GM18499 (cell line): Measurements from ENCODE around the gene MPP2.
"Not testable (repeated sequence)": the region's sequence is repeated elsewhere in the genome, so short reads cannot be mapped to it uniquely, and the experiment has no call there.

ENCODE experiments used
- ATAC-seq: cut with Tn5 transposase; IDR thresholded peaks from one replicate; pipeline ENCODE4 v1.9.1; 2021; ENCODE audit warnings: moderate number of reproducible peaks; ENCODE audit not compliant: insufficient read depth, unreplicated experiment

Gene MPP2

DNA sequence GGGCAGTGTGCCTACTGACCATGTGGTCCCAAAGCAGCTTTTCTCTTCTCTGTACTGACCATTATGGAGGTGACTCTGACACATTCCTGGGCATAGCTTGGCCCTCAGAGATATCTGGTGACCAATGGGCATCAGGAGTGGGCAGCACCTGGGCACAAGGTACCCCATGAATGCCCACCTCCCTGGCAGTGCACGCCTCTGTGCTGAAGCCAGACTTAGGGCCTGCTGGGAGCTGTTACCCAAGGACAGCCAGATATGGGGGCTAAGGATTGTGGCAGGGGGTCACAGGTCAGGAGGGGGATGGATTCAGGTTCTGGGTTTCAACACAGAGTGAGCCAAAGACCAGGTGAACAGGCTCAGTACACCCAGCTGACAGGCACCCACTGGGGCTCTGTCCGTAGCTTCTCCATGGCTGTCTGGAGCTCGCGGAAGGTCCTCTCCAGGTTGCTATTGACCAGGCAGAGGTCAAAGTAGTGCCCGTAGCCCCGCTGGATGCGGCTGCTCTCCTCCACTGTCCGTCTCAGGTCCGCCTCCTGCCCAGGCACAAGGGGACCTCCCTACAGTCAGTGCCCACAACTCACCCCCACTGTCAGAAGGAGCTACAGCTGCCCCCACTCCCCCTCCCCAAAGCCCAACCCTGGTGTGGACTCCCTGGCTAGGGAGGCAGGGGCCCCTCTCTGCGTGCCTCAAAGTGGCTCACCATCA lies 29.7 kb downstream of the MPP2 start:
- no peak for ATAC-seq

GRCh38 chr17:43877031-43877430 lies 30.3 kb downstream of the MPP2 start:
- ATAC-seq = no peak

DNA sequence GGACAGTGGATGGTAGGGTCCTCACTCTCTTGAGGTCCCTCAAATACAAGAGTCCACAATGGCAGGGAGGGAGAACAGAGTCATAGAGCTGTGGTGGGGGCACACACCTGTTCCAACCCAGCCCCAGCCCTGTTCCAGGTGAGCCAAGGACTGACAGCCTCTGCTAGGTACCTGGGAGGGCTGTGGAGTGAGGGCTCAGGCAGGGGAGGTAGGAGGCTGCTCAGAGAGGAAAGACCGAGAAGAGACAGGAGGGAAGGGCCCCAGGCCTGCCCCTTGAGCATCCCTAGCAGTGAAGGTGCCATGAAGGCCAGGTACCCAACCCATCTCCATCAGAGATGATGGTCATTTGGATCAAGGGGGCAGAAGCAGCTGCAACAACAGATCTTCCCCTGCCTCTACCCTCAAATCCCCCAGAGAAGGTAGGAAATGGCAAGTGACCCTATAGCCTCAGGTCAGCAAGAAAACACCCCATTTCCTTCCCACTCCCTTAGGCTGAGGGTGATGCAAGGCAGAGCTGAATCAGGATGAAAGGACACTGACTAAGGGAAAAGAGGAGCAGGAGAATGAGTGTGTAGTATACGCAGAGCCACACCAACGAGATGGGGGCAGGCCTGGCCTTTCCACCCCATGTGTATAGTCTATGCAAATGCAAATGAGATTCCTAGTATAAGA lies 31.7 kb downstream of the MPP2 start:
- ATAC-seq = no peak

DNA sequence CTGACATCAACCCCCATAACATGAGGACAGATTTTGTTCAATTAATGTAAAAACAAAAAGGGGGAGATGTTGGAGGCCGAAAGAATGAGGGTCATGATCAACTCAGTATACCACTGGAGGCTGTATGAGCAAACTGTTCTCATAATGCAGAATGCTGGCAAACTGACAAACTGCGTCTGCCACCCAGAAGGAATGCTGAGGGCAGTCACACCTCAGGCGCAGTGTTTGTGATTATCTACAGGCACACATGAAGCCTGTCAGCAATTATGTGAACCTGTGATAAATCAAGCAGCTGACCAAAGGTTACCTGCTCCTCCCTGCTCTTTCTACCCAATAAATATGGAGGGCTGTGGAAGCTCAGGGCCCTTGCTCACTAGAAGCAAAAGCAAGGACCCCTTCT lies 33.0 kb downstream of the MPP2 start:
- ATAC-seq = no peak

GRCh38 chr17:43873815-43874214 lies 33.5 kb downstream of the MPP2 start:
- ATAC-seq = no peak

DNA sequence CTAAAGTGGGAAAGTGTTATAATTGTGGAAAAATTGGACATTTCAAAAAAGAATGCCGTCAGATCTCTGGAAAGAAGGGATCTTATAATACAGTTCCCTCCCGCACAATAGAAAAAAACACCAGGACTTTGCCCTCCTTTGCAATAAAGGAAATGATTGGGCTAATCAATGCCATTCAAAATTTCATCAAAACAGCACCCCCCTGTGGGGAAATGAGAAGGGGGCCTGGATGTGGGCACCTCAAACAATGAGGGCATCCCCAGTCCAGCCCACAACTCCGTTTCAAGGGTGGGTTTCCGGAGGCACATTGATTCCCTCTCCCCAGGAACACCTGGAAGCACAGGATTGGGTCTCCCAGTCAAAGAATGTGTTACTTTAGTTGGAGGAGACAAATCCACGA lies 34.2 kb downstream of the MPP2 start:
- ATAC-seq = no peak

DNA sequence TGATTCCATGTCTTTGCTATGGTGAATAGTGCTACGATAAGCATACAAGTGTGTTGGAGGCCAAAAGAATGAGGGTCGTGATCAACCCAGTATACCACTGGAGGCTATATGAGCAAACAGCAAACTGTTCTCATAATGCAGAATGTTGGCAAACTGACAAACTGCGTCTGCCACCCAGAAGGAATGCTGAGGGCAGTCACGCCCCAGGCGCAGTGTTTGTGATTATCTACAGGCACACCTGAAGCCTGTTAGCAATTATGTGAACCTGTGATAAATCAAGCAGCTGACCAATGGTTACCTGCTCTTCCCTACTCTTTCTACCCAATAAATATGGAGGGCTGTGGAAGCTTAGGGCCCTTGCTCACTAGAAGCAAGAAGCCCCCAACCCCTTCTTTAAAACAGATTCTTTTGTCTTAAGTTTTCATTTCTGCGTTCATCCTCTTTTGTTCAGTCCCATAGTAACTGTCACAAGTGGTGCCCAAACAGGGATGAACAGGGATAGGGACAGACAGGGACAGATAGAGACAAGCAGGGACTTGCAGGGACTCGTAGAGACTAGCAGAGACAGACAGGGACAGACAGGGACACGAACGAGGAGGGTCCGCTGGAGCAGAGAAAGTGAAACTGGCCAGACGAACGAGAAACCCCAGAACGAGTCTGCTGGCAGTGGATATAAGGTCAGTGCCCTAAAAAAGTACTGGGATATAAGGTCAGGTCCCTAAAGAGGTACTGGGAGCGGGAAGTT lies 35.2 kb downstream of the MPP2 start:
- ATAC-seq = no peak

- ATAC-seq = not testable (repeated sequence)
These were observed 38.3 kb downstream of the MPP2 start for GRCh38 chr17:43869031-43869430.

DNA sequence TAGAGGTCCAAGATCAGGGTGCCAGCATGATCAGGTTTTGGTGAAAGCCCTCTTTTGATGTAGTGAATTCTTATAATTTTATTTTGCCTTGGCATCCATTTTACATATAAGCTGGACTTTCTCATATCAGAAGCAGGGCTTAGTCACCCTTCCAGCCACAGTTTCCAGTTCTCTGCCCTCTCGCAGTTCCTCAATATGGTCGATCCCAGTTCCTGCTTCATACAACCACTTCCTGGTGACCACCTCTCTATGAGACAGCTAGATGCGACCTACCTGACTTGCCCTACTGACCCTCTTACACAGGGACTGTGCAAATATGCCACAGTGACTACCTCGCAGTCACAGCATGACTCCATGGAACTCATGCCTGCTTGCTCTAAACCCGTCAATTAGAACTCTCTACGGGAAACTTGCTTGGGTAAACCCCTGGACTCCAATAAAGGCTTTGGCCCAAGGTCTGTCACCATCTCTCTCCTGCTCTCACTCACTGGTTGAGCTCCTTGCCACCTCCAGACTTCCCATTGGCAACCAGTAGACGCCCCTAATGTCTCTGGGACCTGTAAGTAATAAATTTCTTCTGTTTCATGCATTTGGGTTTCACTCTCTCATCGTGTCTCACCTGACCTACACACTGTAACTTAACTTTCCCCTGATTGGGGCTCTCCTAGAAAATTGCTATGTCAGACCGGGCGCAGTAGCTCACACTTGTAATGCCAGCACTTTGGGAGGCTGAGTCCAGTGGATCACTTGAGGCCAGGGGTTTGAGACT lies 38.9 kb downstream of the MPP2 start:
- no peak for ATAC-seq

DNA sequence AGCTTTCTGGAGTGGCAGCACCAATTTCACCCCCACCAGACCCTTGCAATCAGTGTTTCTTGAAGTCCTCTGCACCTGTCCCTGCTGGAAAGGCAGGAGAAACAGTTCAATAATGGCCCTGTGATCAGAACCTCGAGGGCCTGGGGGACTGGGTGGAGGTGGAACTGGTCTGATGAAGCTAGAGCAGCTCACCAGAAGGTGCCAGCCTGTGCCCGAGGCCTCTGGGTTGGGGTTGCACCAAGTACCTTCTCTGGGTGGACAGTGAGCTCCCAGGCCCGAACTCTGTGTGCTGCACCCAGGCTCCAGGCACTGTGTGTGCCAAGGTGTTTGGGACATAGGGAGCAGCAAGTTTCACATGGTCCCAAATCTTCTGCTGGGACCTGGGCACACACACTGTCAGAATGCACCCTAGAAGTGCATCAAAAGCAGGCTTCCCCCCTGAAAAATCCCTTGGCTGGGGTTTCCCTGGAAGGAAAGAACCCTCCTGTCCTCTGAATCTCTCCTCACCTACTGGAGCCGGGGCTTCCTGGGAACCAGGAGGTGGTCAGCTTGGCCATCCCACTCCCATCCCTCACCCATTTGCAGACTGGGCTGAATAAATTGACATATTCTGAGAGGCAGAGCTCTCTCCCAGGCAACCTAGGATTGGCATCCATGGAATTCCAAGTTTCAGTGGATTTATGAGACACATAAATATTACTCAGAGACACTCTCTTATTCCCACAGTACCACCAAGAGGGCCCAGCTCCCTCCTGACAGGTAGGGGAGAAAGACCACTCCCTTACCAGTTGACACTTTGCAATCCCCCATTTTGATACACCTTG lies 43.0 kb downstream of the MPP2 start:
- no peak for ATAC-seq

DNA sequence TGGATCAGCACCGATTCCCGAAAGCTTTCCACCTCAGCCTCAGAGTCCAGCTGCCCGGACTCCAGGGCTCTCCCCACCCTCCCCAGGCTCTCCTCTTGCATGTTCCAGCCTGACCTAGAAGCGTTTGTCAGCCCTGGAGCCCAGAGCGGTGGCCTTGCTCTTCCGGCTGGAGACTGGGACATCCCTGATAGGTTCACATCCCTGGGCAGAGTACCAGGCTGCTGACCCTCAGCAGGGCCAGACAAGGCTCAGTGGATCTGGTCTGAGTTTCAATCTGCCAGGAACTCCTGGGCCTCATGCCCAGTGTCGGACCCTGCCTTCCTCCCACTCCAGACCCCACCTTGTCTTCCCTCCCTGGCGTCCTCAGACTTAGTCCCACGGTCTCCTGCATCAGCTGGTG lies 45.4 kb downstream of the MPP2 start:
- ATAC-seq = no peak

DNA sequence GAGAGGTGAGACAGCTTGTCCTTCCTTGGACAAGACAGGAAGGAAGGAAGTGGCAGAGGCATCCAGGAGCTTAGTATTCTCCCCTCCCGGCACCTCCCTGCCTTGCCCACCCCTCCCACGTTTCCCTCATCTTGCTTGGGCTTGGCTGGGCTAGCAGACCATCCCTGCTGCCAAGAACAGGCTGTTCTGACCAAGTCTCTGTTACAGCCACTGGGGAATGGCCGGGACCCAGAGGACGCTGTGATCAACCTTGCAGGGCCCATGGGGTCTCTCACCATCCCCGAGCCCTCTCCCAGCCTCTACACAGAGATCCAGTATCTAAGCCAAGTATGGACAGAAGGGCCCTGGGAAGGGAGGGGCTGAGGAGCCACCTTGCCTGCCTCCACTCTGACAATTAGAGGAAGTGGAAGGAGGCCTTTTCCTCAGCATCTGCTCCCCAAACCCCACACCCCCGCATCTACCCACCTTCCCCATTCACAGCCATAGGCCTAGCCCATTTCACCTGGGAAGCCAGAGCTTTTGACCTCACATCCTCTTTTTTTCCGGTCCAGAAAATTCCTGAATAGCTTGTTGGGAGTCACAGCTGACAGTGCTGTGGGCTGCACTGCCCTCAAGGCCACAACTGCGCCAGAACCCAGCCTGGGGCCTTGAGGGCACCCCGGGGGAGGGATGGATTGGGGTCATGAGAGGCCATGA lies 46.3 kb downstream of the MPP2 start:
- no peak for ATAC-seq

GRCh38 chr17:43860077-43860725 lies 47.1 kb downstream of the MPP2 start:
- no peak for ATAC-seq

GRCh38 chr17:43857957-43858600 lies 49.3 kb downstream of the MPP2 start:
- ATAC-seq = no peak

- ATAC-seq = no peak
These were observed 50.2 kb downstream of the MPP2 start for GRCh38 chr17:43857141-43857540.

DNA sequence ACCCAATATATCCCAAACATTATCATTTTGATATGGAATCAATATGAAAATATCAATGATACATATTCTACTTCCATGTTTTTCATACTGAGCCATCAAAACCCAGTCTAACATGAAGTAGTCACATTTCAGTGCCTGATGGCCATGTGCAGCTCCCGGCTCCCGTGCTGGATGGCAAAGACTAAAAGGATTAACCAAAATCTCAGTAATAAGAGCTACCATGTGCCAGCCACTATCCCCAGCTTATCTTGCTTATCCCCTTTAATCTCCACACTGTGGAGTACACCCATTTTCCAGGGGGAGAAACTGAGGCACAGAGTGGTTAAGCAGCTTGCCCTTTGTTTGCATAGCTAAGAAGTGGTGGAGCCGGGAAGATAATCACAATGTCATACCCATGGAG lies 51.2 kb downstream of the MPP2 start:
- no peak for ATAC-seq

DNA sequence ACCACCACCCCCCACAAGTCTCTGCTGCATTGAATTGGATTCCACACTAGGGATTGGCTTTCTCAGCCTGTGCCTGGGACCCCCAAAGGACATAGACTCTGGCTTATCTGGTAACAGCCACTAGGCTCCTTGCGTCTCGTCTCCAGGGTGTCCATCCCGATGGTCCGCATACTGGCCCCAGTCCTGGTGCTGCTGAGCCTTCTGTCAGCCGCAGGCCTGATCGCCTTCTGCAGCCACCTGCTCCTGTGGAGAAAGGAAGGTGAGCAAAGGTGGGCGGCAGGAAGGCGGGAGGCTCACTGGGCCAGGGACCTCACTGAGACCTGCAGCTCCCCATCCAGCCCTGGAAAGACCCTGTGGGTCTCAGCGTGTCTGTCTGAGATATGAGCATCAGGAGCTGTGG lies 52.3 kb downstream of the MPP2 start:
- no peak for ATAC-seq

DNA sequence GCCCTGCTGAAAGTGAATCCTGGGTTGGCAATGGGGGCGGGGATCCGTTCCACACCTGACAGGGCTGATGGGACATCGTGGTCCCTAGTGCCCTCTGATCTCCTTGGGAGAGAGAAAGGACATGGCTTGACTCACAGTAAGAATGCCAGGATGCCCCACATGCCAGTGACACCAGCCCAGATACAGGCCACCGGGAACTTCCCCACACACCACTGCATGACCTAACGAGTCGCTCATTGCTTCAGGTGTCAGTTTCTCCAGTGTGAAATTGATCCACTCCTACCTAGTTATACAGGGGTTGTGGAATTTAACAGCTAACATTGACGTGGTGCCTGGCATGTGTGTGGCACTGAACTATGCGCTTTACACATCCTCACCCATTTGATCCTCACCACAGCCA lies 52.8 kb downstream of the MPP2 start:
- no peak for ATAC-seq
